Measurements from ENCODE around the gene USP11. TPM values are rescaled to one million over a fixed set of nuclear protein-coding genes. Genes with fewer than 3 reads are reported as not detected.

Gene USP11
- 104 TPM for total RNA-seq

DNA sequence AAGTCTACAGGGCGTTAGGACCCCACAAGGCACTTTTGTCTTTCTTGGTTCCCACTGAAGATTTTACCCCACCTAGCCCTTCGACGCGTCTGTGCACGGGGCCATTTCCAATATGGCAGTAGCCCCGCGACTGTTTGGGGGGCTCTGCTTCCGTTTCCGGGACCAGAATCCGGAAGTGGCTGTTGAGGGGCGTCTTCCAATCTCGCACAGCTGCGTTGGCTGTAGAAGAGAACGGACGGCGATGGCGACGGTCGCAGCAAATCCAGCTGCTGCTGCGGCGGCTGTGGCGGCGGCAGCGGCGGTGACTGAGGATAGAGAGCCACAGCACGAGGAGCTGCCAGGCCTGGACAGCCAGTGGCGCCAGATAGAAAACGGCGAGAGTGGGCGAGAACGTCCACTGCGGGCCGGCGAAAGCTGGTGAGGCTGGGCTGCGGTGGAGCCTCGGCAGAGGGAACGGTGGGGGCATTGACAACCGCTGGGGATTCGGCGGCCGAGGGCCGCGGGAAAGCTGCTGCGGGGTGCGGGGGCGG lies at the start of gene USP11:
Gene USP11, plus strand, starts transcription at position 207 of the 530 bp plus-strand sequence. Its CDS starts 35 bp downstream, at position 242.
- Histone ChIP-seq H3K4me1 (peaks cover 0 to 3% of the 10 kb centered on the region in 2 donors), H3K36me3 (peaks cover 6 to 13% of the 10 kb centered on the region in 2 donors), H3K4me3 (peak within 1 kb of the TSS; percentile 56 to 88), H3K27ac (peak within 1 kb of the TSS; percentile 89 to 98), H3K27me3 (no peaks in the 10 kb centered on the region), H3K9me3 (no peaks in the 10 kb centered on the region)
- intact Hi-C loops (cut with DNase I), result loop anchor here (1.0 to 5.0 kb wide), 5 partner anchors 15 to 1244 kb away; partner anchors contain the start of genes CDK16, ELK1, FTSJ1 and UBA1
- no peak for TF ChIP-seq CTCF (IDR thresholded peaks at IDR 0.05)
- peak in 1 of 2 donors; percentile 73 for DNase-seq (ENCODE audit: low spot score in 2 of 2)

DNA sequence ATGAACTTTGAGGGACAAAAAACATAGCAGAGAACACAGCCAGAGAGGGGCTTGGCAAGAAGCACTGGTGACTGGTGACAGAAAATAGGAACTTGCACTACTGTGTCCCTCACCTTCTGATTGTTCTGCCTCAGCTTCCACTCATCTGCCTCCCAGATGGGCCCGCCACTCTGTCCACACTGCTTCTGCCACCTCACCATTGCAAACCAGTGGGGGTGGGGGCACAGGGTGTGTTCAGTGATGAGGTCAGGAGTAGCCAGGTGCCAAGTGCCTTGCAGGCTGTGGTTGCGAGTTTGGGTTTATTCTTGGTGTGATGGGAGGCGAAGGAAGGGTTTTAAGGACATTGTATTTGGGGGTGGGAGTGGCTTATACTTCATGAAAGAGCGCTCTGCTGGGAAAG lies 48.3 kb upstream of the USP11 start:
- Histone ChIP-seq H3K27ac (no peak overlapping the region), H3K27me3 (no peaks in the 10 kb centered on the region), H3K4me3 (no peak overlapping the region), H3K36me3 (peaks cover 30 to 50% of the 10 kb centered on the region in 2 donors), H3K4me1 (no peaks in the 10 kb centered on the region), H3K9me3 (no peaks in the 10 kb centered on the region)
- intact Hi-C loops (cut with DNase I), result no loop called here
- no peak for TF ChIP-seq CTCF (IDR thresholded peaks at IDR 0.05)
- DNase-seq (ENCODE audit: low spot score in 2 of 2), result no peak

DNA sequence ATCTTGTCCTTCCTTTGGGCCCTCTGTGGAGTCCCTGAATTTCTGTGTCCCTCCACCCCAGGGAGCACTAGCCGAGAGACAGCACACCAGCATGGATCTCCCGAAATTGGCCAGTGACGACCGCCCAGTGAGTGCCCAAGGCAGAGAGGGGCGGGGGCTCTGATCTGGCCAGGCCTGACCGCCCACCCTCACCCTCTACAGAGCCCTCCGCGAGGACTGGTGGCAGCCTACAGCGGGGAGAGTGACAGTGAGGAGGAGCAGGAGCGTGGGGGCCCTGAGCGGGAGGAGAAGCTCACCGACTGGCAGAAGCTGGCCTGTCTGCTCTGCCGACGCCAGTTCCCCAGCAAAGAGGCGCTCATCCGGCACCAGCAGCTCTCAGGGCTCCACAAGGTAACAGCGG lies 47.6 kb upstream of the USP11 start:
- H3K36me3 ChIP-seq, result peaks cover 25 to 43% of the 10 kb centered on the region in 2 donors

DNA sequence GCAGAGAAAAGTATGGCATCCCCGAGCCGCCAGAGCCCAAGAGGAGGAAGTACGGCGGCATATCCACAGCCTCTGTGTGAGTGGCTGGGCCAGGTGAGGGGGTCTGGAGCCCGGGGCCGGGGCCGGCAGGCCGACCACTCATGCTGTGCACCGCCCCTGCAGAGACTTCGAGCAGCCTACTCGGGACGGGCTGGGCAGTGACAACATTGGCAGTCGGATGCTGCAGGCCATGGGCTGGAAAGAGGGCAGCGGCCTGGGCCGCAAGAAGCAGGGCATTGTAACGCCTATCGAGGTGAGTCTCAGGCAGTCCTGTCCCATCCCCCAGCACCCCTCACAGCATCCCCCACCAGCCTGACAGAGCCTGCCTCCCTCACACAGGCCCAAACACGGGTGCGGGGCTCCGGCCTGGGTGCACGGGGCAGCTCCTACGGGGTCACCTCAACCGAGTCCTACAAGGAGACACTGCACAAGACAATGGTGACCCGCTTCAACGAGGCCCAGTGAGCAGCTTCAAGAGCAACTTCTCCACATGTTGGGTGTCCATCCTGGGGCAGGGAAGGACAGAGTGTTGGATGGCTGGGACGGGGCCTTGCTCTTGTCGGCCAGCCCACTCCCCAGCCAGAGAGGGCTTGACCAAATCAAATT lies 46.6 kb upstream of the USP11 start:
- H3K4me1 ChIP-seq, result no peaks in the 10 kb centered on the region
- DNase-seq (ENCODE audit: low spot score in 2 of 2), result no peak
- TF ChIP-seq CTCF (IDR thresholded peaks at IDR 0.05), result no peak
- H3K36me3 ChIP-seq, result peaks cover 17 to 33% of the 10 kb centered on the region in 2 donors
- H3K9me3 ChIP-seq, result no peaks in the 10 kb centered on the region
- H3K27ac ChIP-seq, result no peak overlapping the region
- no peak overlapping the region for H3K4me3 ChIP-seq
- H3K27me3 ChIP-seq, result no peaks in the 10 kb centered on the region
- intact Hi-C loops (cut with DNase I), result no loop called here

More for the DNA sequence above, 47.6 kb upstream of the USP11 start:
- H3K27ac ChIP-seq, result no peak overlapping the region
- no peak for DNase-seq (ENCODE audit: low spot score in 2 of 2)
- H3K9me3 ChIP-seq, result no peaks in the 10 kb centered on the region
- no peak overlapping the region for H3K4me3 ChIP-seq
- intact Hi-C loops (cut with DNase I), result no loop called here
- no peak for TF ChIP-seq CTCF (IDR thresholded peaks at IDR 0.05)
- H3K4me1 ChIP-seq, result no peaks in the 10 kb centered on the region
- H3K27me3 ChIP-seq, result no peaks in the 10 kb centered on the region

DNA sequence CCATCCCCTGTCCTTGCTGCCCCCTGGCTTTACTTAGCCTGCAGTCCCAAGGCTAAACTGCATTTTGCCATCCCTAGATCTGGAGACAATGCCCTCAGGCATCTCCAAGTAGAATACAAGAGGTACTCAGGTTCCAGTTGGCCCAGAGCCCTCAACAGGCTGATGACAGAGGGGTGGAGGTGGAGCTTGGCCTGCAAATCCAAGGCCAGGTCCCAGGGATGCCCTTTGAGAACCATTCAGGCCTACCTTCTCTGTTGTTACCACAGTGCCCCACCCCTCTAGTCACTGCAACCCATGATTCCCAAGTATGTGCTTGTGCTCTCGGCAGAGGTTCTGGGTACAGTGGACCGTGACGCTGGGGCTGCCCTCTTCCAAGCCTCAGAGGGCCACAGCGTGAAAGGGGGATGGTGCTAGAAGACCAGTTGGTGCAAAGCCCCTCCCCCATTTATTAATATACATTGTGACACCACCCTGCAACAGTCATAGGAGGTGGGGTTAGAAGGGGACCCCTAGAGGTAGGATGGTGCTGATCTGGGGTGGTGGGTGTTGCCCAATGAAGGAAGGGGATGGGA lies 45.6 kb upstream of the USP11 start:
- Histone ChIP-seq H3K36me3 (peaks cover 7 to 23% of the 10 kb centered on the region in 2 donors), H3K9me3 (no peaks in the 10 kb centered on the region), H3K27ac (no peak overlapping the region), H3K27me3 (no peaks in the 10 kb centered on the region), H3K4me3 (no peak overlapping the region), H3K4me1 (no peaks in the 10 kb centered on the region)
- intact Hi-C loops (cut with DNase I), result no loop called here
- DNase-seq (ENCODE audit: low spot score in 2 of 2), result no peak
- TF ChIP-seq CTCF (IDR thresholded peaks at IDR 0.05), result no peak

All from ascending aorta (tissue), 2 donors.